ENCODE results near the gene ATP6V1B1. TPM values are rescaled to one million over a fixed set of nuclear protein-coding genes. Genes with fewer than 3 reads are reported as not detected.

Gene ATP6V1B1
- total and polyA plus RNA-seq, 2 of the 4 experiments (the other 2 are of a cell fraction), result 1.3 TPM; not detected in 1

GRCh38 chr2:70905443-70906421 is 30.0 kb upstream of the ATP6V1B1 start (continued):
- TF ChIP-seq ELK1 (IDR thresholded peaks at IDR 0.05; ENCODE audit: borderline replicate concordance, low read depth, low read length) (no peak), POLR2A (IDR thresholded peaks at IDR 0.05; ENCODE audit: low read depth, low read length) (no peak)

GRCh38 chr2:70906439-70907005 is 29.2 kb upstream of the ATP6V1B1 start:
- no peak overlapping the region for H2BK20ac ChIP-seq (ENCODE audit: low read depth, low read length)
- no peaks in the 10 kb centered on the region for H3K9me1 ChIP-seq (ENCODE audit: insufficient read depth, low read length)
- no peak overlapping the region for H3K4me3 ChIP-seq (ENCODE audit: insufficient read depth, low read depth, low read length)
- no peak overlapping the region for H2BK120ac ChIP-seq (ENCODE audit: low read depth, low read length)
- no peaks in the 10 kb centered on the region for H3K9me3 ChIP-seq (ENCODE audit: control insufficient read depth, insufficient read depth, low read length)
- no peak for DNase-seq
- no peak for ATAC-seq (ENCODE audit: low read depth)
- TF ChIP-seq MAFK (IDR thresholded peaks at IDR 0.05; ENCODE audit: low read depth, low read length), result no peak
- peaks cover 8% of the 10 kb centered on the region for H3K27me3 ChIP-seq (ENCODE audit: control insufficient read depth, insufficient read depth, low read length)
- in situ Hi-C loops (cut with MboI; ENCODE audit: low sequenced_read_pairs) (no loop called here), intact Hi-C loops (cut with micrococcal nuclease) (no loop called here), dilution Hi-C loops (cut with HindIII; ENCODE audit: low sequenced_read_pairs, unreplicated experiment) (no loop called here)
- BruUV-seq (replicated peaks), result no TSS peak
- no peak overlapping the region for H4K8ac ChIP-seq (ENCODE audit: low read depth in 2 of 2, low read length in 2 of 2)
- no peak overlapping the region for H4K5ac ChIP-seq (ENCODE audit: low read depth, low read length)
- no peak overlapping the region for H3K23ac ChIP-seq (ENCODE audit: low read depth, low read length)
- no peak overlapping the region for H2AK9ac ChIP-seq (replicated peaks; ENCODE audit: low read depth, low read length, poor library complexity)
- H4K20me1 ChIP-seq (ENCODE audit: insufficient read depth, low read length), result no peaks in the 10 kb centered on the region; the same call in 1 of the 2 replicates
- no peak overlapping the region for H2AFZ ChIP-seq (replicated peaks; ENCODE audit: low read length, poor library complexity)
- H3K18ac ChIP-seq (ENCODE audit: low read depth, low read length), result no peak overlapping the region
- H3K4ac ChIP-seq (ENCODE audit: low read depth, low read length), result no peak overlapping the region
- H3K27ac ChIP-seq (ENCODE audit: insufficient read depth, low read length), result no peak overlapping the region
- no peak overlapping the region for H3K56ac ChIP-seq (ENCODE audit: extremely low read depth, insufficient read depth, low read length)
- H3K4me1 ChIP-seq (ENCODE audit: control insufficient read depth, insufficient read depth, low read length), result peaks cover 4% of the 10 kb centered on the region; the same call in 1 of the 2 replicates
- no peak overlapping the region for H3K4me2 ChIP-seq (ENCODE audit: low read depth, low read length)
- H2BK15ac ChIP-seq (ENCODE audit: low read depth, low read length), result no peak overlapping the region
- H3K79me1 ChIP-seq (ENCODE audit: low read depth in 1 of 2, low read length in 2 of 2), result peaks cover 7 to 8% of the 10 kb centered on the region in 2 experiments; a peak in 2 of 4 replicates
- WGBS, 2 experiments (ENCODE audit: extremely low coverage in 2 of 2, insufficient read length in 1 of 2), result 68% methylated on average over 8 of the region's 16 CpGs; no CpG with 5 or more reads in 1 of the 2 experiments
- H2AK5ac ChIP-seq (ENCODE audit: low read depth, low read length), result no peak overlapping the region
- H3K36me3 ChIP-seq (ENCODE audit: control insufficient read depth, insufficient read depth, low read length), result no peaks in the 10 kb centered on the region; the same call in 1 of the 2 replicates
- H4K91ac ChIP-seq (ENCODE audit: insufficient read depth, low read depth, low read length), result no peak overlapping the region
- POLR2A ChIA-PET (ENCODE audit: unreplicated experiment), result no interaction called here
- H2BK5ac ChIP-seq (ENCODE audit: low read depth, low read length, poor library complexity, severe bottlenecking), result no peak overlapping the region
- no peak overlapping the region for H3K9ac ChIP-seq (ENCODE audit: low read depth, low read length)
- CTCF ChIA-PET, result no interaction called here
- no peak overlapping the region for H3K14ac ChIP-seq (replicated peaks; ENCODE audit: low read depth, low read length)

All from IMR-90 (cell line).